ENCODE measurements around the gene WARS2. TPM values are rescaled to one million over a fixed set of nuclear protein-coding genes. Genes with fewer than 3 reads are reported as not detected.
A peak's percentile ranks its signal among the peaks of the same experiment; 100 is the strongest.

Gene WARS2
- 13.4 TPM for total RNA-seq
- long read RNA-seq, transcript WARS2-201 (6 exons, 2,800 nt) = major isoform, 8 of 14 reads
- long read RNA-seq, partial matches to known transcripts = 0 of 14 reads
- long read RNA-seq, other reads (novel, unspliced or antisense) = 5 of 14 reads

DNA sequence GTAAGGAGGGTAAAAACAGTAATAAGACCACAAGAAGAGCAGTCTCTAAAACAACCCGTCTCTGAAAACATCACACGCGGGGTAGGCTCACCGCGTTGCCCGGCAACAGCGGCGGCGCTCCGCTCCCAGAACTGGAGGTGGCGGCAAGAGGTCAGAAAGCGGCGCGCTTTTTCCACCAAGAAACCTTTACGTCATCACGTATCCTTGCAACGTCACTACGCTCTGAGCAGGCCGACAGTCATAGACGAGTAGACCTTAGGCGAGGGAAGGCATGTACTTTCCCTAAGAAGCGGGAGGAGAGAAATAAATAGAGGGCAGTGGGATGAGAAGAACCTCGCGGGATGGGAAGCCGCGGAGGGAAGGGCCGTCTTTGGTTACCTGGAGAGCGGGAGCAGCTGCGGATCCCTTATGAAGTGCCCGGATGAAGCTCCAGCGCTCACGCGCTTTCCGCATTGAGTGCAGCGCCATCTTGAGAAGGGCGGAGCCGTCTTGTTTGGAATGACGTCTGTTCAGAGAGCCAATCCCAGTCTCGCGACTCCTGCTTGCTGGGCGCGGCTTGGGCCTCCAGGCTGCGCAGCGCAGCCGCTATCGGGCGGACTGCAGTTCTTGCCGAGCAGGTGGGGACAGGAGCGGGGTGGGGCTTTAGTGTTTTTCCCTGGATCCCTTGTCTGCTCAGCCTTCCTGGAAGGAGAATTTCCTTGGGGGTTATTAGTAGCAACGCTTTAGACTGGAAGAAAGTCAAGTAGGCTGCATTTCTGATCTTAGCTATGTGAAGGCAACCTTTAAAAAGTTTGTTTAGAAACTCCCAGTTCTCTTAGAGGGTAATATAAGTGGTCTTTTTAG is at the start of gene WARS2:
WARS2 (minus strand) TSS at position 477 of the 843 bp plus-strand sequence; CDS start at position 468, 9 bp downstream.
- Histone ChIP-seq H3K9me3 (no peaks in the 10 kb centered on the region), H3K27ac (peak within 1 kb of the TSS; percentile 99), H3K4me3 (peak within 1 kb of the TSS; percentile 70), H3K4me1 (peaks cover 15% of the 10 kb centered on the region), H3K27me3 (no peaks in the 10 kb centered on the region), H3K36me3 (no peaks in the 10 kb centered on the region)
- no peak for TF ChIP-seq CTCF (IDR thresholded peaks at IDR 0.05)
- ATAC-seq (peak; percentile 99), DNase-seq (peak; percentile 97)
- intact Hi-C loops (cut with DNase I) = no loop called here

DNA sequence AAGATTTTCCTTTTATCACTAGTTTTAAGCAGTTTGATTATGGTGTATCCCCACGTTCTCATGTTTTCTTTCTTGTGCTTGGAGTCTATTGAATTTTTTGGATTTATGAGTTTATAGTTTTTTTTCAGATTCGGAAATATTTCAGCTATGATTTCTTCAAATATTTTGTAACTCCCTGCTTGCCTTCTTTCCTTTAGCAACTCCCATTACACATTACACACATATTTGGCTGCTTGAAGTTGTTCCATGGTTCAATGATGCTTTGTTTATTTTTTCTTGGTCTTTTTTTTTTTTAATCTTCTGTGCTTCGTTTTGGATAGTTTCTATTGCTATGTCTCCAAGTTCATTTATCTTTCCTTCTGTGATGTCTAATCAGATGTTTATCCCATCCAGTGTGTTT is 48.5 kb upstream of the WARS2 start:
- H3K4me1 ChIP-seq = no peaks in the 10 kb centered on the region
- H3K27ac ChIP-seq = no peak overlapping the region
- TF ChIP-seq CTCF (IDR thresholded peaks at IDR 0.05) = no peak
- H3K9me3 ChIP-seq = no peaks in the 10 kb centered on the region
- no peak for DNase-seq
- H3K27me3 ChIP-seq = no peaks in the 10 kb centered on the region
- H3K36me3 ChIP-seq = no peaks in the 10 kb centered on the region
- intact Hi-C loops (cut with DNase I) = no loop called here
- no peak overlapping the region for H3K4me3 ChIP-seq
- no peak for ATAC-seq

- Histone ChIP-seq H3K27me3 (no peaks in the 10 kb centered on the region), H3K4me1 (no peaks in the 10 kb centered on the region), H3K4me3 (no peak overlapping the region), H3K27ac (no peak overlapping the region), H3K9me3 (no peaks in the 10 kb centered on the region), H3K36me3 (no peaks in the 10 kb centered on the region)
- ATAC-seq (no peak), DNase-seq (no peak)
- TF ChIP-seq CTCF (IDR thresholded peaks at IDR 0.05) = no peak
- intact Hi-C loops (cut with DNase I) = no loop called here
Observed at GRCh38 chr1:119187416-119187815, 47.0 kb upstream of the WARS2 start.

DNA sequence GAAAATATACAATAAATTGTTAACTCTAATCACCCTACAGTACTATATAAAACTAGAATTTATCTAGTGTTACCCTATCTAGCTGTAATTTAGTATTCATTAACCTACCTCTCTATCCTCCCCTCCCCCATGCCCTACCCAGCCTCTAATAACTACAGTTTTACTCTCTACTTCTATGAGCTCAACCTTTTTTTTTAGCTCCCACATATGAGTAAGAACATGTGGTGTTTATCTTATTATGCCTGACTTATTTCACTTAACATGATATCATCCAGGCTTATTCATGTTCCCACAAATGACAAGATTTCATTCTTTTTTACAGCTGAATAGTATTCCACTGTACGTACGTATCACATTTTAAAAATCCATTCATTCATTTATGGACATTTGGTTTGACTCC is 46.0 kb upstream of the WARS2 start:
- Histone ChIP-seq H3K27ac (no peak overlapping the region), H3K4me3 (no peak overlapping the region), H3K9me3 (no peaks in the 10 kb centered on the region), H3K4me1 (no peaks in the 10 kb centered on the region), H3K27me3 (no peaks in the 10 kb centered on the region), H3K36me3 (no peaks in the 10 kb centered on the region)
- ATAC-seq (no peak), DNase-seq (no peak)
- no peak for TF ChIP-seq CTCF (IDR thresholded peaks at IDR 0.05)
- intact Hi-C loops (cut with DNase I) = no loop called here

- intact Hi-C loops (cut with DNase I) = no loop called here
- Histone ChIP-seq H3K4me3 (no peak overlapping the region), H3K36me3 (no peaks in the 10 kb centered on the region), H3K27ac (no peak overlapping the region), H3K9me3 (no peaks in the 10 kb centered on the region), H3K27me3 (no peaks in the 10 kb centered on the region), H3K4me1 (no peaks in the 10 kb centered on the region)
- no peak for DNase-seq
- ATAC-seq = no peak
- no peak for TF ChIP-seq CTCF (IDR thresholded peaks at IDR 0.05)
Observed at GRCh38 chr1:119184972-119185371, 44.5 kb upstream of the WARS2 start.

All from upper lobe of right lung (tissue), 1 donor.